Activated T-cell treated with anti-CD3 and anti-CD28 coated beads, Interleukin-2, amount 50 U/mL, for 1 hour (primary cell): ENCODE results near the gene KCNQ1.

Experiments used
- DNase-seq: peaks from one replicate; pipeline ENCODE4 v3.0.0-alpha.2; 2020

The KCNQ1 gene

GRCh38 chr11:2836315-2837095, 391.7 kb downstream of the KCNQ1 start:
- DNase-seq: no peak

- DNase-seq: no peak
Measured at GRCh38 chr11:2837096-2837601, 392.3 kb downstream of the KCNQ1 start.

- DNase-seq: no peak
Measured at GRCh38 chr11:2837651-2838050, 392.8 kb downstream of the KCNQ1 start.

GRCh38 chr11:2838091-2838490, 393.3 kb downstream of the KCNQ1 start:
- no peak for DNase-seq

- DNase-seq: no peak
Measured at GRCh38 chr11:2838676-2839294, 394.0 kb downstream of the KCNQ1 start.

GRCh38 chr11:2839395-2839943, 394.7 kb downstream of the KCNQ1 start:
- DNase-seq: no peak

GRCh38 chr11:2841411-2842190, 396.8 kb downstream of the KCNQ1 start:
- no peak for DNase-seq

- DNase-seq: no peak
Measured at GRCh38 chr11:2842876-2843275, 398.1 kb downstream of the KCNQ1 start.

GRCh38 chr11:2843551-2843950, 398.7 kb downstream of the KCNQ1 start:
- no peak for DNase-seq

- no peak for DNase-seq
Measured at GRCh38 chr11:2844116-2844842, 399.5 kb downstream of the KCNQ1 start.

GRCh38 chr11:2844996-2845395, 400.2 kb downstream of the KCNQ1 start:
- no peak for DNase-seq

GRCh38 chr11:2846056-2846455, 401.2 kb downstream of the KCNQ1 start:
- no peak for DNase-seq

GRCh38 chr11:2846470-2846869, 401.7 kb downstream of the KCNQ1 start:
- DNase-seq: no peak

- no peak for DNase-seq
Measured at GRCh38 chr11:2847561-2847960, 402.8 kb downstream of the KCNQ1 start.

- no peak for DNase-seq
Measured at GRCh38 chr11:2848497-2848896, 403.7 kb downstream of the KCNQ1 start.

GRCh38 chr11:2849994-2850770, 405.4 kb downstream of the KCNQ1 start:
- DNase-seq: no peak

- no peak for DNase-seq
Measured at GRCh38 chr11:2853401-2853800, 408.6 kb downstream of the KCNQ1 start.

- DNase-seq: no peak
Measured at GRCh38 chr11:2853997-2854560, 409.3 kb downstream of the KCNQ1 start.

- no peak for DNase-seq
Measured at GRCh38 chr11:2855162-2855561, 410.4 kb downstream of the KCNQ1 start.

GRCh38 chr11:2857276-2857675, 412.5 kb downstream of the KCNQ1 start:
- no peak for DNase-seq

- no peak for DNase-seq
Measured at GRCh38 chr11:2857918-2858317, 413.1 kb downstream of the KCNQ1 start.
